GM19023 (cell line): ENCODE data around the gene SEMA6A.

Experiments used
- ATAC-seq: cut with Tn5 transposase; IDR thresholded peaks from one replicate; pipeline ENCODE4 v1.9.1; 2021; ENCODE audit warnings: mild to moderate bottlenecking, moderate library complexity; ENCODE audit not compliant: unreplicated experiment

Gene SEMA6A

DNA sequence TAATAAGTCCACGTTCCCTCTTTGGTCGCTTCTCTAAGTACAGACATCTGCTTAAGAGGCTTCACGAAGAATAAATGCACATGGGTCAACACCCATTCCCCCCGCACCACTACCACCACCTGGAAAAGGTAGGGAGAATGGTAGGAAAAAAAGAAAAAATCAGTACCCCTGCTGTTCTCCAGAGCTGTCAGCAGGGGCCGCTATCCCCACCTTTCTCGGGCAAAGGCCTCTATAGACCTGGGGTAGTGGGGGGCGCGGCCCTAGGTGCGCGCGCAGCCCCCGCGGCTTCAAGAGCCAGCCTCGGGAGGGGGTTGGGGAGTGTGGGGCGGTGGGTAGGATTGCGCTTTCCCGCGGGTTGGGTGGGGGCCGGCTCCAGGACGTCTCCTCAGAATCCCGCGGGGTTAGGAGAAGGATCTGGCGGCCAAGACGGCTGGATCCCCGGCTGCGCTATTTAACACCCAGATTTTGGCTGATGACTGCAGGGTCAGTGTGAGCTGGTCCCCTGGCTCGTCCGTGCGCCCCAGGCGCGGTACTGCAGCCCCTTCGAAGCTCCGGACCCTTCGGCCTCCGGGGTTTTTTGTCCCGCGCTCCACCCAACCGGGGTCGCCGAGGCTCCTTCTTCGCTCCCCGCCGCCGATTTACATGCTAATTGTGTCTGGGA lies 1.6 kb upstream of the SEMA6A start:
- peak; percentile 45 for ATAC-seq

DNA sequence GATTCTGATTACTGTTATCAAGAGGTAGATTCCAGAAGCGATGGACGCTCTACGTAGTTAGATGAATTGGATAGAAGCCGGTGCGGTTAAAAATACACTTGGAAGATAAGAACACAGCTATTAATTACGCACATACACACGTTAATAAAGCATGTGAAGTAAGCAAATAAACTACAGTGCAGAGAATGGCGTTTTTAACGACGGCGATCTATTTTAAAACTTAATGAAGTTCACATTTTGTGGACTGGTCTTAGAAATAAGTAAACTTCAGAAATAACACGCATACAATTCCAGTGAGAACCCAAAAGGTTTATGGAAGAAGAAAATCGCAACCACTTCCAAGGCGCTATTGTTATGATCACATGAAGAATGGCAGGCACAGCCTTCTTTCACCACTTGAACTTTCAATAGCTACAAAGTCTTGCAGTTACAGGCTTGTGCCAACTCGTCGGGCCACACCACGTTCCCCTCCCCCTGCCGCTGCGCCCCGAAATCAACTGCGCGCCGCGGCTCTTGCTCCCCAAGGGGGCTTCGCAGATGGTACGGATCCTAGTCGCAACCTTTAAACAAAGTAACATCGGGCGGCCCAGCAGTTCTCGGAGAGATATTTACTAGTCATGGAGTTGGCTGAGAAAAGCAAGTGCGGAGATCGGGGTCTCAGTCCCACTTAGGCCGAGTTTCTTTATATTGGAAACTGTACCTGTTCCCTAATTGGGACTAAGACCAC lies 866 bp upstream of the SEMA6A start:
- no peak for ATAC-seq

- ATAC-seq, result no peak
These were observed 789 bp downstream of the SEMA6A start for GRCh38 chr5:116573702-116574366.

DNA sequence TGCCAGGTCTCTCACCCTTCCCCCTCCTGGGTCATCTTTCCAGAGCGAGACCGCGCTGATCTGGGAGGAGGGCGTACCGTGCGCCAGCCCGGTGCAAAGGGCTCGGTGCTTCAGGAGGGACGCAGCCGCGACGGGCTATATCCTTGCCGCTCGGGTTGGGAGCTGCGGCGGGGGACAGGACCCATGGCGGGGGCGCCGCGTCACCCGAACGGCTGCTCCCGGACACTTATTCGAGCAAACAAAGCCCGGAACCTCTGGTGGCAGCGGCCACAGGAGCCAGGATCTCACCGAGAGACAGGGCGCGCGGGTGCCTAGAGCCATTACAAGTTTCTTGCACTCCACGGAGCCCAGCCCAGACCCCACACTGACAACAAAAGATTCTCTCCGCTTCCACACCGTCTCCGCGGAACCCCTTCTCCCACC lies 1.3 kb downstream of the SEMA6A start:
- ATAC-seq, result no peak

- ATAC-seq, result no peak
These were observed 2.0 kb downstream of the SEMA6A start for GRCh38 chr5:116572350-116573278.

GRCh38 chr5:116571568-116572349 lies 2.9 kb downstream of the SEMA6A start:
- no peak for ATAC-seq

- no peak for ATAC-seq
These were observed 4.6 kb downstream of the SEMA6A start for GRCh38 chr5:116569999-116570398.

GRCh38 chr5:116567106-116567505 lies 7.5 kb downstream of the SEMA6A start:
- ATAC-seq, result no peak

DNA sequence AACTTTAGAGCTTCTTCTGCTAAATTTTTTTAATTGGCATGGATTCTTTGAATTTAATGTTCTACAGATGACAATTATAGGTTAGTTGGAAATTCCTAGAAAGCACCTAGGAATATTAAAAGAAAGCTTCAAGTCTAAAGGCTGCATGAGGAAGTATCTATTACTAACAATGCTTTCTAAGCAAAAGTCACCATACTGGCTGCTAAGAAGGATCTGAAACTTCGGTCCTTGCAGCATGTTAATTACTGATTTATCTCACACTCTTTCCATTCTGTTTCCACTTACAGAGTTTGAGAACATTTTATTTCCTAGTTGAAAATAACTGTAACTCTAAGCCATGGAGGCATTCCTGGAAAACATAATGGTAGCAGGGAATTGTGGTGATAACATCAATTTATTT lies 8.4 kb downstream of the SEMA6A start:
- no peak for ATAC-seq

DNA sequence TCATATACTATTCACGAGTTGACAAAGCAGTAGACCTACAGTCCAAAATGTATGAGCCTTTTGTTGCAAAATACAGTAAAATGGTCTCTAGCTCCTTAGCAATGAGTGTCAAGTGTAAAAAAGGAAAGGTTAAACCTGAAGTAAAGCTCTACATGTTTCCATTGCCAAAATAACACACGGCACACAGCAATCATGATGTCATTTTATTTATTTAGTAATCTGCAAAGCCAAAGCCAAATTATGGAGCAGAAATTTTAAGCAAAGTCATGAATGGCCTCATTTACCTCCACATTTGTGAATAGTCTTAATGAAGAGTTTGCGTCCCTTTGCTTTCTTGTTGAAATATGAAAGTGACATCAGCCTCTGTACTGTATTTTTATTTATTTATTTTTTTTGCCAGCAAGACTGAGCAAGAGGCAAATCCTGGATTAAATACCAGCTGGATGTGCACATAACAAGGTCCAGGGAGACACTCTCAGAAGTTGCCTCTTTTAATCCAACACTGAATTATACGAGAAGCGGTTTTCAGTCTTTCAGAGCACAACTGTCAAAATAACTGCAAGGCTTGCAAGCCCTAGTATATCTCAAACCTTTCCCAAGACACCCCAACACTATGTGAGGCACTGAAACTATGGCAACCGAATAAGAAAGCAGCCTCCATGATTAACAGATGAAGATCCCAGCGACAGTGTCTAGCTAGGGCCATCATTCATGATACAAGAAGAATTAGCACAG lies 9.7 kb downstream of the SEMA6A start:
- ATAC-seq, result no peak

DNA sequence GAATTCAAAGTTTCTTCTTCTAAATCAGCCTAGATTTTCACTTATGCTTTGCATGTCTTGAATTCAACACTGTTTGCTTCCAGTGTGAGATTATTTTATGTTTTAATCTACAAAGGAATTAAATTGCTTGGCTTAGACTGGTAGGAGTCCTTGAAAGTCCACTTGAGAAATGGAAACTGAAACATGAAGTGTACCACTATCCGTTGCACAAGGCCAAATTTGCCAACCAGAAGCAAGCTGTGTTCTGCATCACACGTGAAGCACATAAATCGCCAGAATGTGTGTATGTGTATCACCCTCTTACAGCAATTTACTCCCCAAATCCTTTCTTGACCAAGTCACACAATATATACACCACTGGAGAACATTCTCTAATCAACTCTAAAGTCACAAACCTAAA lies 10.3 kb downstream of the SEMA6A start:
- ATAC-seq, result no peak

DNA sequence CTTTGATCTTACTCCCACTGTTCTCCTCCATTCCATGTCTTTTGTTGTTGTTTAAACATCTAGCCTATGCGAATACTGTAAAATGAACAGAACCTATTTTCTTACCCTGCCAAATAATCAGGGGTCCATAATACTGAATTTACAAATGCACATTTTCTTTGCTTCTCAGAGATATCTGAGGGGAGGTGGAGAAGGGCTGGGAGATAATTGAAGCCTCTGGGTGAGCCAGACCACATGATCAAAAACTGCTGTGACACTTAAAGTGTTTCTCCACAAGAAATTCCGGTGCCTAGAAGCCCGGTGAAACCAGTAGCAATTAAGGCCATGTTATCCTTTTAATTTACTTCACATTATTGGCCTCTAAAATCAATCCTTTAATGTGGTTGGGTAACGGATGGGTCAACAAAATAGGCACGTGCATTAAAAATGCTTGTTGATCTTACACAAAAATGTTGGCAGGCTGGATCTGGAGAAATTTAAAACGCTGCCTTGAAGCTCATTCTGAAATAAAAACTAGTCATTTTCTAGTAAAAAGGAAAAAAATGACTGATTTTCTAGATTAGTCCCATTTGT lies 10.8 kb downstream of the SEMA6A start:
- no peak for ATAC-seq

- no peak for ATAC-seq
These were observed 12.0 kb downstream of the SEMA6A start for GRCh38 chr5:116562669-116563068.

GRCh38 chr5:116561658-116562057 lies 13.0 kb downstream of the SEMA6A start:
- ATAC-seq, result no peak

GRCh38 chr5:116559673-116560164 lies 14.9 kb downstream of the SEMA6A start:
- ATAC-seq, result no peak

- no peak for ATAC-seq
These were observed 15.4 kb downstream of the SEMA6A start for GRCh38 chr5:116559239-116559638.

- ATAC-seq, result no peak
These were observed 16.9 kb downstream of the SEMA6A start for GRCh38 chr5:116557669-116558271.

DNA sequence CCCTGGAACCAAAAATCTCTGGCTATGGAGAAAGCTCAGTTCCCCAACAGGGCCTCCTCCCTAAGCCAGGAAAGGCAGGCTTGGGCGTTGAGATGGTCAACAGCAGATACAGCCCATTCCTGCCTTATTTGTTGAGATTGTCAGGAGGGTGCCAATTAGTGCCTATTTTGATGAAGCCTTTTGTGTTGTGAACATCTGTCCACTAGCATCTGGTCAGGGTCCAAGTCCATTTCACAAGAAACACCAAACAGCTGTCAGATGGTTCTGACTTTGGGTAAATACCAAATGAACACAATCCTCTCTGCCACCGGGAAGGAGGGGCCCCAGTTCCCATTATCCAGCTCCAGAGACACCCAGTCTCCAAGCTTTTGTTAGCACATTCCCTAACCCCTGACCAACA lies 19.9 kb downstream of the SEMA6A start:
- ATAC-seq, result no peak

DNA sequence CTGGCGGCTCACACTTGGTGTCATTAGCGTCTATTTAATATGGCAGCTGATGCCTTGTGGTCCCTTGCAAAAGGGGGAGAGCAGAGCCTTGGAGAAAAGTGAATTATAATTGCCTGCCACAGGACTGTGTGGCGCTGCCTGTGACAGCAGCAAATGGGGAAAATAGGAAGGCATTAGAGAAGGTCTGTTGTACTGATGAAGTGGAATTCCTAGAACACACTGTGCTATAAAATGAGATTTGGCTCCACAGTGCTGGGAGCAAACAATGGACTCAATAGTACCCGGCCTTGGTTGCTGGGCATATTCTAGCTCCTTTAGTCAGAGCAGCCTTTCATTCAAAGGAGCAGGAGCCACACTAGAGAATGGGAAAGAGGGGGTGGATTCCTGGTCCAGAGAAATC lies 21.3 kb downstream of the SEMA6A start:
- ATAC-seq, result no peak
